22Rv1 (cell line): ENCODE results near the gene TNIP1.

ENCODE experiments used
- CTCF ChIP-seq: fragments of 450-650 bp; IDR thresholded peaks from 2 replicates; pipeline ENCODE4 v1.5.1; 2017; ENCODE audit warnings: mild to moderate bottlenecking
- ZFX ChIP-seq: fragments of 450-650 bp; IDR thresholded peaks from 2 replicates; pipeline ENCODE4 v1.6.1; 2017; ENCODE audit warnings: antibody characterized with exemption, borderline replicate concordance

- TF ChIP-seq CTCF (no peak), ZFX (no peak)
Observed at GRCh38 chr5:151008210-151008491, 72.7 kb downstream of the TNIP1 start.
